DND-41 (cell line): ENCODE results near the gene CCDC51.

Experiments used
- ATAC-seq: fragments of 200-7000 bp; cut with Tn5 transposase; 3 replicates; pipeline ENCODE4 v1.9.1; 2021; ENCODE audit warnings: low read depth; ENCODE audit not compliant: insufficient read depth
- DNase-seq: peaks from one replicate; pipeline ENCODE4 v3.0.0-alpha.2; 2020
- H2AFZ ChIP-seq: 2 replicates; pipeline ENCODE4 v1.6.0; 2012; ENCODE audit warnings: low read depth, low read length
- H3K27ac ChIP-seq: 2 replicates; pipeline ENCODE4 v1.5.1; 2012; ENCODE audit warnings: low read length, inconsistent platforms
- H3K27me3 ChIP-seq: fragments of 200-600 bp; sonication (generic); 2 replicates; pipeline ENCODE4 v1.6.0; 2012; ENCODE audit warnings: low read length, mild to moderate bottlenecking, inconsistent platforms; ENCODE audit not compliant: insufficient read depth, poor library complexity
- H3K36me3 ChIP-seq: 2 replicates; pipeline ENCODE4 v1.5.1; 2012; ENCODE audit warnings: low read length, inconsistent platforms; ENCODE audit not compliant: insufficient read depth
- H3K4me1 ChIP-seq: 2 replicates; pipeline ENCODE4 v1.5.1; 2012; ENCODE audit warnings: mild to moderate bottlenecking, low read length; ENCODE audit not compliant: insufficient read depth
- H3K4me2 ChIP-seq: 2 replicates; pipeline ENCODE4 v1.6.0; 2012; ENCODE audit warnings: mild to moderate bottlenecking, moderate library complexity, low read length, inconsistent platforms; ENCODE audit not compliant: insufficient read depth
- H3K4me3 ChIP-seq, 2 experiments: fragments of 200-600 bp in 1 of 2; shearing (Covaris generic) in 1 of 2; 2 replicates each; pipeline ENCODE4 v1.5.1; 2012 to 2016; ENCODE audit warnings: inconsistent platforms in 2 of 2, low read length in 2 of 2, mild to moderate bottlenecking in 2 of 2, low read depth in 1 of 2, moderate library complexity in 1 of 2
- H3K79me2 ChIP-seq: 2 replicates; pipeline ENCODE4 v1.6.0; 2012; ENCODE audit warnings: low read length, inconsistent platforms; ENCODE audit not compliant: insufficient read depth
- H3K9ac ChIP-seq: 2 replicates; pipeline ENCODE4 v1.6.0; 2012; ENCODE audit warnings: low read depth, mild to moderate bottlenecking, inconsistent platforms, low read length, moderate library complexity
- H3K9me3 ChIP-seq: 2 replicates; pipeline ENCODE4 v1.5.1; 2012; ENCODE audit warnings: low read length, moderate library complexity, mild to moderate bottlenecking, inconsistent platforms; ENCODE audit not compliant: insufficient read depth, severe bottlenecking
- H4K20me1 ChIP-seq: 2 replicates; pipeline ENCODE4 v1.6.0; 2012; ENCODE audit warnings: low read length; ENCODE audit not compliant: insufficient read depth
- CTCF ChIP-seq: IDR thresholded peaks from 2 replicates; pipeline ENCODE4 v1.5.1; 2012; ENCODE audit warnings: borderline replicate concordance, low read length, moderate library complexity, mild to moderate bottlenecking; ENCODE audit not compliant: poor library complexity, severe bottlenecking; ENCODE audit errors: extremely low read depth
- EZH2 ChIP-seq: IDR thresholded peaks from 3 replicates; pipeline ENCODE4 v1.6.1; 2012; ENCODE audit warnings: borderline replicate concordance, low read depth, mild to moderate bottlenecking, moderate library complexity, low read length, inconsistent platforms; ENCODE audit not compliant: severe bottlenecking

The CCDC51 gene

DNA sequence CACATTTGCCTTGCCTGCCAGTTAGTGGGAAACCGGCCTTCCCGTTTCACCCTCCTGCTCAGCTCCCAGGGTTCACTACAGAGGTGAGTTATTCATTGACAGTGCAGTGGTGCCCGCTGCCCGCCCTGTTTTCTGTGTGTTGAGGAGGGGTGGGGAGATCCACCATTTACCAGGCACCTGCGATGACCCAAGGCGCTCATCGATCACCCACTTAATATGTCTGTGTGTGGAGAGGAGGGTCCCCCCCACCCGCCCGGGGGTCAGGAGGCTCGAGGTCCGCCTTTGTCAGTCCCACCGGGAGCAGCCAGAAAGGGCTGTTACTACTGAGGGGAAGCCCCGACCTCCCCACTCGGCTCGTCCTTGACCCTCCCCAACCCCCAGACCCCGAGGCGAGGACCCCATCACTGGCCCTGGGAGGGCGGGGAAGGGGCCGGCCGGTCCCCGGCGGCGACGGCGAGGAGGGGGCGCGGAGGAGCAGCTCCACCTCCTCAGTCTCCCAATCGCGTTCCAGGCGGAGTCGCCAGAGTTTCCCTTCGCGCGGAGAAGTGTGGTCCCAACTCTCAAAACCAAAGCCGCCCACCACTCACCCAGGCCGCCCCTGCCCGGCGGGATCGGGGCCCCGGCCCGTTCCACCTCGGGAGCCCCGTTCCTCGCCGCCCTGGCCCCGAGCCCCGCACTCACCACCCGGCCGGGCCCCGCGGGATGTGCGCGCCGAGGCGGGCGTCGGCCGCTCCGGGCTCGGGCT lies 11.2 kb downstream of the CCDC51 start:
- Histone ChIP-seq H3K4me2 (peak overlapping the region; percentile 80), H3K27ac (no peak overlapping the region; the same call in 1 of the 2 replicates), H3K27me3 (peaks cover 19% of the 10 kb centered on the region), H3K4me3 (peak overlapping the region; percentile 26 to 62; a peak in 3 of 4 replicates), H3K9me3 (no peaks in the 10 kb centered on the region), H3K9ac (peak overlapping the region; percentile 71), H3K36me3 (peaks cover 20% of the 10 kb centered on the region), H3K79me2 (no peaks in the 10 kb centered on the region), H4K20me1 (peaks cover 5% of the 10 kb centered on the region), H3K4me1 (peaks cover 26% of the 10 kb centered on the region), H2AFZ (peak overlapping the region; percentile 72)
- peak; percentile 29 for DNase-seq
- no peak; the same call in none of the 3 replicates for ATAC-seq
- TF ChIP-seq CTCF (no peak), EZH2 (peak; percentile 90)

DNA sequence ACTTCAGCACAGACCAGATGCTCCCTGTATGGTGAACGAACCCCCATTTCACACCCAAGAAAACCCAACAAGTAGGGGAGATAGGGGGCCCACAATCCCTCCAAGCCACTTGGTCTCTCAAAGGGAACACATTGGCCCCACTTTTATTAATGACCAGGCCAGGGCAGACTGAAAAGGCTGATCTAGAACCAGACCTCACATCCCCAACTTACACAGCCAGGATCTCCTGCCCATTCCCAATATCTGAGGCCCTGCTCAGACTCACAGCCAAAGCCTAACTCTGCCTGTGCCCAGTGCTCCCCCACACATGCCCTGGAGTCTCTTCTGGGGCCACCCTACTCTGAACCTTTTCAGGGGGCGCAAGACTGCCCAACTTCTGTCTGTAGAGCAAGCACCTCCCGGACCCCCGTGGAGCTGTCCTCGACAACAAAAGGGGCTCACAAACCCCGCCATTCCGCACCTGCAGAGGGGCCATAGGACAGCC lies 11.8 kb downstream of the CCDC51 start:
- H3K9ac ChIP-seq = 0 out of 2 replicates have a peak overlapping the region, but pooled peaks have one; percentile 11
- peaks cover 19% of the 10 kb centered on the region for H3K27me3 ChIP-seq
- H3K9me3 ChIP-seq = no peaks in the 10 kb centered on the region
- no peak for DNase-seq
- H3K79me2 ChIP-seq = no peaks in the 10 kb centered on the region
- peaks cover 26% of the 10 kb centered on the region for H3K4me1 ChIP-seq
- peaks cover 13% of the 10 kb centered on the region for H3K36me3 ChIP-seq
- H2AFZ ChIP-seq = no peak overlapping the region
- no peak for ATAC-seq
- TF ChIP-seq EZH2 = no peak
- TF ChIP-seq CTCF = no peak
- peak overlapping the region in 1 of 2 experiments; percentile 62; a peak in 1 of 4 replicates for H3K4me3 ChIP-seq
- peaks cover 7% of the 10 kb centered on the region for H4K20me1 ChIP-seq
- peak overlapping the region; percentile 80 for H3K4me2 ChIP-seq
- H3K27ac ChIP-seq = no peak overlapping the region

DNA sequence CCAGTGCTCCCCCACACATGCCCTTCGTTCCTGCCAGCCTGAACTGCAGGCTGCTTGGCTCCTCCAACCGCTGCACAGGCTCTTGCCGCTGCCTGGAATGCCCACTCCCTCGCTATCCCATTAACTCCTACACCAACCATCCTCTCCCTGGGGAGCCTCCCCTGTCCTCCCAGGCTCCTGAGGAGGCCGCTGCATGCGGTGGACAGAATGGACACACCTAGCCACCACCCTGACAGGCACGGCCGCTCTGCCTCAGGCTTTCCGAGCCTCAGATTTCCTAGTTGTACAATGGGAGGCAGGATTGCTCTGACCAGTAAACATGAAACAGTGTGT lies 12.3 kb downstream of the CCDC51 start:
- ATAC-seq = no peak
- Histone ChIP-seq H3K36me3 (peaks cover 8% of the 10 kb centered on the region; the same call in 1 of the 2 replicates), H3K27me3 (peaks cover 19% of the 10 kb centered on the region), H3K79me2 (no peaks in the 10 kb centered on the region), H3K4me3 (no peak overlapping the region), H4K20me1 (peaks cover 7% of the 10 kb centered on the region), H3K9ac (no peak overlapping the region), H3K4me2 (peak overlapping the region; percentile 80; the same call in 1 of the 2 replicates), H3K27ac (no peak overlapping the region), H3K4me1 (peaks cover 26% of the 10 kb centered on the region), H3K9me3 (no peaks in the 10 kb centered on the region), H2AFZ (no peak overlapping the region)
- no peak for DNase-seq
- TF ChIP-seq EZH2 (no peak), CTCF (no peak)
